Measurements from ENCODE around the gene ROGDI. TPM values are rescaled to one million over a fixed set of nuclear protein-coding genes. Genes with fewer than 3 reads are reported as not detected.

ROGDI gene
- total and polyA plus RNA-seq, 9 of the 15 experiments (the other 6 are each of a cell fraction or from before 2014, with no cell fraction given): 0.97 to 37.3 (median 16.5) TPM

GRCh38 chr16:4802659-4803287 is 340 bp upstream of the ROGDI start (continued):
- TF ChIP-seq ZNF592 (IDR thresholded peaks at IDR 0.05) (no peak), ZSCAN29 (IDR thresholded peaks at IDR 0.05) (no peak), HDGF (IDR thresholded peaks at IDR 0.05) (no peak), HOXB6 (CRISPR knock-in tag; IDR thresholded peaks at IDR 0.05; ENCODE audit: borderline replicate concordance) (no peak), MCM2 (IDR thresholded peaks at IDR 0.05; ENCODE audit: low read depth) (no peak), CBX8 (IDR thresholded peaks at IDR 0.05; ENCODE audit: borderline replicate concordance, extremely low read depth, low read depth, low read length, poor library complexity, severe bottlenecking) (no peak), NEUROD1 (IDR thresholded peaks at IDR 0.05; ENCODE audit: borderline replicate concordance, low read depth, low read length, partially characterized antibody) (peak; percentile 93), HDAC3 (IDR thresholded peaks at IDR 0.05; ENCODE audit: borderline replicate concordance, partially characterized antibody) (no peak), ZBTB8A (IDR thresholded peaks at IDR 0.05; ENCODE audit: partially characterized antibody) (no peak), ATF4 (CRISPR knock-in tag; IDR thresholded peaks at IDR 0.05) (no peak), ZNF551 (CRISPR knock-in tag; IDR thresholded peaks at IDR 0.05) (no peak), ZNF764 (CRISPR knock-in tag; IDR thresholded peaks at IDR 0.05; ENCODE audit: low read depth) (no peak), SRSF7 (optimal IDR thresholded peaks at IDR 0.05; ENCODE audit: low read depth, low read length) (no peak), POLR2B (IDR thresholded peaks at IDR 0.05; ENCODE audit: low read depth, partially characterized antibody) (peak; percentile 38), ZNF232 (CRISPR knock-in tag; IDR thresholded peaks at IDR 0.05) (no peak), BRCA1 (IDR thresholded peaks at IDR 0.05) (no peak), BRCA1 (CRISPR knock-in tag; IDR thresholded peaks at IDR 0.05) (no peak), ZNF143 (CRISPR knock-in tag; IDR thresholded peaks at IDR 0.05) (no peak), ZNF134 (CRISPR knock-in tag; conservative IDR thresholded peaks at IDR 0.05) (no peak), ZBTB26 (CRISPR knock-in tag; IDR thresholded peaks at IDR 0.05) (no peak)
- TF ChIP-seq, protein P1, sequence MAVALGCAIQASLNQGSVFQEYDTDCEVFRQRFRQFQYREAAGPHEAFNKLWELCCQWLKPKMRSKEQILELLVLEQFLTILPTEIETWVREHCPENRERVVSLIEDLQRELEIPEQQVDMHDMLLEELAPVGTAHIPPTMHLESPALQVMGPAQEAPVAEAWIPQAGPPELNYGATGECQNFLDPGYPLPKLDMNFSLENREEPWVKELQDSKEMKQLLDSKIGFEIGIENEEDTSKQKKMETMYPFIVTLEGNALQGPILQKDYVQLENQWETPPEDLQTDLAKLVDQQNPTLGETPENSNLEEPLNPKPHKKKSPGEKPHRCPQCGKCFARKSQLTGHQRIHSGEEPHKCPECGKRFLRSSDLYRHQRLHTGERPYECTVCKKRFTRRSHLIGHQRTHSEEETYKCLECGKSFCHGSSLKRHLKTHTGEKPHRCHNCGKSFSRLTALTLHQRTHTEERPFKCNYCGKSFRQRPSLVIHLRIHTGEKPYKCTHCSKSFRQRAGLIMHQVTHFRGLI (CRISPR knock-in tag; IDR thresholded peaks at IDR 0.05): no peak

Data from K562 (cell line).